Epithelial cell of prostate (primary cell): Measurements from ENCODE around the gene STK10.
"Not testable (repeated sequence)": the region's sequence is repeated elsewhere in the genome, so short reads cannot be mapped to it uniquely, and the experiment has no call there.

ENCODE experiments used
- DNase-seq: peaks from one replicate; pipeline ENCODE4 v3.0.0-alpha.2; 2011; ENCODE audit warnings: low read depth, low spot score
- H3K27ac ChIP-seq: fragments of 450-650 bp; 2 replicates; pipeline ENCODE4 v1.5.1; 2017; ENCODE audit warnings: mild to moderate bottlenecking

Gene STK10

DNA sequence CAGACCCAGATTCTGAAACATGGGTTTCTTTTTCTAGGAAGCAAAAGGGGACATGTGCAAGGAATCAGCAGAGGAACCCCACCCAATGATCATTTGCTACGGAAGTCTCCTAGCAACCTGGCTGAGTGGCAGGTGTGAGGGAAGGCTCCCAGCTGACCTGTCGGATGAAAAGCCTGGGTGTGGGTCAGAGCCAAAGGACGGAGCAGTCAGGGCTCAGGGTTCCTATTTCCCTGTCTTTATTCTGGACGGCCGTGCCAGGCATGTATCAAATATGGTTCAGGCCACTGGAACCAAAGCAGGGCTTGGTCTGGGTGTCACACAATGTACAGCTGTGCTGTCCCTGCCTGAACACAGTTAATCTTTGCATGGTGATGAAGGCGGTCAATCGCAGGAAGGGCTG, 20.1 kb downstream of the STK10 start:
- no peak for DNase-seq
- H3K27ac ChIP-seq, result no peak overlapping the region

DNA sequence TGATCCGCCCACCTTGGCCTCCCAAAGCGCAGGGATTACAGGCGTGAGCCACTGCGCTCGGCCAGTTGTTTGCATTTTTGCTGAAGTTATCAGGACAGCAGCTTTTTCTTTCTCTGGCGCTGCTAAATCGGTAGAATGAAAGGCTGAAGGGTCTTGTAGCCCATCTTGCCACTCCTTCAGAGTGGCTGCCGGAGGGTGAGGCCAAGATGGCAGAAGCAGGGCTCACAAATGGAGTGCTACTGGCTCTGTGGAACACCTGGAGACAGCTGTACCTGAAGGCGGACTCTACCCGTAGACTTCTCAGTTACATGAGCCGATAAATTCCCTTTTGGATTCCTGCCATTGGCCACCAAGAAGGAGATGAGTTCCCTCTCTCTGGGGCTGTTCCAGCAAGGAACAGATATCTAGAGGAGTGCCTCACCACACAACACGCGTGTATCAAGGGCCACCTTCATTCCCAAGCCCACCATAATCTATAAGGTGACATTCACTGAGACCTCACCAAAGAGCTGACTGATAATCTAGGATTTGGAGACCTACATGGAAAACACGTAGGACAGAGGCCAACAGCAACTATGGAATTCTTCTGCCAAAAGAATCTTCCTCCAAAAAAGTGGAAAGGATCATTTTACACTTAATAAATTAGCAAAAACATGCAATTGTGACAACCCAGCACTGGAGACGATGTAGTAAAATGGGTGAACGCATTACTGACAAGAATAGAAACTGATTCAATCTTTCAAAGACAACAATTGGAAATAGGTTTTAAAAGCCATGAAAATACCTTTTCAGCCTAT, 21.8 kb downstream of the STK10 start:
- DNase-seq, result no peak
- no peak overlapping the region for H3K27ac ChIP-seq

DNA sequence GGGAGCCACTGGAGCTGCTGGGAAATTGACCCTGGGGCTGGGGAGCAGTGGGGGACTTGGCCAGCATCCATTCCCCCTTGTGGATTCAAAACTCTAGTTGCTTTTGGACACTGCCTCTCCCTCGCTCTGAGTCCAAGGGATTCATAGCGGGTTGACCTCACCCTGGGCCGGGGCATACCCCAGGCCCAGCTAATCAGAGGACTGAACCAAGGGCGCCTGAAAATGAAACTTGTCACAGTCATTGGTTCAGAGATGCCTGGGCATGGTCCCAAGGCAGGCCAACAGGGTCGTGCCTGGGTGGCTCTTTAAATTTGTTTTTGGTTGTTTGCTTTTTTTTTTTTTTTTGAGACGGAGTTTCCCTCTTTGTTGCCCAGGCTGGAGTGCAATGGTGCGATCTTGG, 22.6 kb downstream of the STK10 start:
- no peak for DNase-seq
- H3K27ac ChIP-seq, result no peak overlapping the region

GRCh38 chr5:172164769-172165212, 23.2 kb downstream of the STK10 start:
- no peak overlapping the region for H3K27ac ChIP-seq
- no peak for DNase-seq

- DNase-seq, result no peak
- no peak overlapping the region for H3K27ac ChIP-seq
Measured at GRCh38 chr5:172163346-172163745, 24.7 kb downstream of the STK10 start.

DNA sequence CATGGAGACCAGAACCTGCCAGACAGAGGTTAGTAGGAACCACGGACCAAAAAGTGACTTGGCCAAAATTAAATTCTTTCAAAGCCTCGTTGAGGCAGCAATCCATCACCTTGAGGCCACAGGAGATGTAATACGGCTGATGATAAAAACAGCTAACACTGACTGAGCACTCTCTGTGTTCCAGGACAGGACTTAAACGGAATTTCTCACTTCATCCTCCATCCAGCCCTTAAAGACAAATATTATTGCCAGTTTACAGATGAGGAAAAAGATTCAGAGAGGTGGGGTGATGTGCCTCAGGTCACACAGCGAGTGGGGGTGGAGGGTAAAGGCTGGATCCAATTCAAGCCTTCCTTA, 25.1 kb downstream of the STK10 start:
- DNase-seq, result no peak
- no peak overlapping the region for H3K27ac ChIP-seq

DNA sequence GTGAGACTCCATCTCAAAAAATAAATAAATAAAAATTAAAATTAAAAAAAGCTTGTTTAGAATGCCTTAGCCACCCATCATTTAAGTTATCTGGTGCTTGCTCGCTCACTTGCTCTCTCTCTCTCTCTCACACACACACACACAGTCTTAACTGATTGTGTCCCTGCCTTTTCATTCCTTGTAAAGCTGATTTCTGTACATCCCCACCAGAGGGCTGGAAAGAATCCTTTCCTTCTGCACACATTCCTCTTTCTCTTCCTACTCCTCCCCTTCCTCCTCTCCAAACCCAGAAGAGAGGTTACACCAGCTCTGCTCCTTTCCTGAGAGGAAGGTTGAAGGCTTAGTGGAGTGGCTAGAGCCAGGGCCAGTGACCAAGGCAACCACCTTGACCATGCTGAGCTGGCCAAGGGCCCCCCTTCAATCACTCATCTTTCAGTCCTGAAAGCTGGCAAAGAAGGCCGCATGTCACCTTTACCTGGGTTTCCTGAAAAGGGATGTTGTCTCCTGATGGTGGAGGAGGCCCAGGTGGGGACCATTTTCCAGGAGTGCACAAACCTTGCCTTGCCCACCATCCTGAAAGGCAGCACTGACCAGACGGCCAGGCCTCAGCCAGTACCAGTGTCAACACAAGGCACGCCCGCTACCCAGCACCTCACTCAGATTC, 25.6 kb downstream of the STK10 start:
- H3K27ac ChIP-seq, result no peak overlapping the region
- DNase-seq, result no peak

GRCh38 chr5:172160506-172160905, 27.5 kb downstream of the STK10 start:
- H3K27ac ChIP-seq, result no peak overlapping the region

DNA sequence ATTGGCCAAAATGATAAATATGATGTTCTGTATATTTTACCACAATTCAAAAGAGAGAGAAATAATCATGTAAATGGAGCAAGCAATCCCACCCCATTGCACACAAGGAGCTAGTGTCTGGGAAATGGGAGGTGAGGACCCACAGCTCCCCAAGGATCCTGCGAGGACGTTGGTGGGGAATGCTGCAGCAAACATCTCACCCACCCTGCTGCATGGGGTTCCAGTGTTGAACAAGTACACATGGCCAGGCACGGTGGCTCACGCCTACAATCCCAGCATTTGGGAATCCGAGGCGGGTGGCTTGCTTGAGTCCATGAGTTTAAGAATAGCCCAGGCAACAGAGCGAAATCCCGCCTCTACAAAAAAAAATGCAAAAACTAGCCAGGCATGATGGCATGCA, 29.0 kb downstream of the STK10 start:
- no peak overlapping the region for H3K27ac ChIP-seq
- no peak for DNase-seq

More at GRCh38 chr5:172160506-172160905, 27.5 kb downstream of the STK10 start:
- no peak for DNase-seq

- DNase-seq, result no peak
- H3K27ac ChIP-seq, result no peak overlapping the region
Measured at GRCh38 chr5:172156541-172156994, 31.5 kb downstream of the STK10 start.

GRCh38 chr5:172155101-172155500, 32.9 kb downstream of the STK10 start:
- H3K27ac ChIP-seq, result not testable (repeated sequence)

GRCh38 chr5:172153695-172154094, 34.3 kb downstream of the STK10 start:
- no peak for DNase-seq
- no peak overlapping the region for H3K27ac ChIP-seq

More at GRCh38 chr5:172155101-172155500, 32.9 kb downstream of the STK10 start:
- not testable (repeated sequence) for DNase-seq

GRCh38 chr5:172151661-172152210, 36.3 kb downstream of the STK10 start:
- no peak overlapping the region for H3K27ac ChIP-seq
- no peak for DNase-seq

- no peak overlapping the region for H3K27ac ChIP-seq
- DNase-seq, result no peak
Measured at GRCh38 chr5:172150514-172151425, 37.3 kb downstream of the STK10 start.

- DNase-seq, H3K27ac ChIP-seq: not testable (repeated sequence)
Measured at GRCh38 chr5:172149481-172149880, 38.5 kb downstream of the STK10 start.

DNA sequence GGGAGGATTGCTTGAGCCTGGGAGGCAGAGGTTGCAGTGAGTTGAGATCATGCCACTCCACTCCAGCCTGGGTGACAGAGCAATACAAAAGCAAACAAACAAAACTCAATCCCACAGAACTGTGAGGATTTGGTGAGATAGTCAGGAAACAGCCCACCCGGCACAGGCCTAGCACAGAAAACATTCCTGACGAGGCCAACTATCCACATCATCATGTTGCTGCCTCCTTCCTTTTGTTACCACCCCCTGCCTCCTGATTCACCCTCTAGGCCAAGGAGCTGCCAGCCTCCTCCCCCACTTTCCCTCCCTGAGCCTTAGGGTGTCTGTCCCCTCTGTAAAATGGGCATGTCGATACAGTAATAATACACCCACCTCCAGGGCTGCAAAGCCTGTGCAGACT, 39.0 kb downstream of the STK10 start:
- no peak for DNase-seq
- no peak overlapping the region for H3K27ac ChIP-seq

DNA sequence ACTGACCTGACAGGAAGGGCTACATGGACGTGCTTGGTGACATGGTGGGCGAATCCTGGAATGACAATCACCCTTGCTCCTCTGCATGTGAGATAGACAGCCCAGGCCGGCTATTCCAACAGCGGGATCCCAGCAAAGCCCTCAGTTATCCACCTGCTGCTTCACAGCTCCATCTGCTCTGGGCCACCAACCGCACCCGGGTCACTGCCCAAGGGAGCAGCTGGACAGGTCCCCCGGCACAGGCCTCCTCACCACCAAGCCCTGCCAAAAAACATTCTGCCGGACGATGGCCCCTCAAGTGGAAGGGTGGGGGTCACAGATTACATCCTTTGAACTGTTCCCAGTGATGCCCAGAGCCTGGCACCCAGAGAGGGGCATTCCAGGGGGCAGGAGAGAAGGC, 39.6 kb downstream of the STK10 start:
- no peak overlapping the region for H3K27ac ChIP-seq
- no peak for DNase-seq

DNA sequence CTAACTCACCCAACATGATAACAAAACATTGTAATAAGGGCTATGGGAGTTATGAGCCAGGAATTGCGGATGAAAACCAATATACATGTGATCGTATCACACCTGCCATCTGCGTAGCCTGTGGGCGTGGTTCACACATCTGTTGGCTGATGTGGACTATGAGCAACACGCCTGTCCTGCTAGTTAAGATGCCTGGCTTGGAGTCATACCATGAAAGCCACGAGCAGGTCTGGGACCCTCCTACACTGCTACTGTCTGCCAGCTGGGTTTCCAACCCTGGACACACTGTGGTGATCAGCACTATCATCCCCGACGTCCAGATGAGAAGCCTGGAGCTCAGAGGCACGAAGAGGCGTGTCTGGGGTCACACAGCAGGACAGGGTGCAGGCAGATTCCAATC, 40.2 kb downstream of the STK10 start:
- H3K27ac ChIP-seq, result no peak overlapping the region
- no peak for DNase-seq

GRCh38 chr5:172146748-172147092, 41.3 kb downstream of the STK10 start:
- H3K27ac ChIP-seq, result no peak overlapping the region
- no peak for DNase-seq
